ENCODE measurements around the gene PAIP2B. TPM values are rescaled to one million over a fixed set of nuclear protein-coding genes. Genes with fewer than 3 reads are reported as not detected.

The PAIP2B gene
- total RNA-seq, 4 donors from 2014 or later, result 2.8 to 5.0 (median 4.0) TPM

DNA sequence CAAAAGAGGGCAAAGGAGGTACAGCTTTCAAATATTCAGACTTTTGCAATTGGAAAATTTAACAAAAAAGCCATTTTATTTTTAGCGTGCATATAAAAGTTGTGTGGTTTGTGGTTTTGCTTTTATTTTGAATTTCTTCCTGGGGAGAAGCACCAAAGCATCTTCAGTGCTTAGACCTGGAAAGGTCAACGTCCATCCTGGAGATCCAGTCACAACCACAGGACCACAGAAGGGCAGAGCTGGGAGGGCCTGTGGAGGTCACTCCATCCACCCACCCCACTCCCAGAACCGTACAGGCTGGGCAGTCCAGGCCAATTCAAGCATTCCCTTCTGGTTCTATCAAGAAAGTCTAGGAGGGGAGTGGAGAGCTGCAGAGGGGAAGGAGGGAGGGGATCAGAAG lies 52.7 kb downstream of the PAIP2B start:
- no peak for ATAC-seq (ENCODE audit: low FRiP score)
- TF ChIP-seq, protein P1, sequence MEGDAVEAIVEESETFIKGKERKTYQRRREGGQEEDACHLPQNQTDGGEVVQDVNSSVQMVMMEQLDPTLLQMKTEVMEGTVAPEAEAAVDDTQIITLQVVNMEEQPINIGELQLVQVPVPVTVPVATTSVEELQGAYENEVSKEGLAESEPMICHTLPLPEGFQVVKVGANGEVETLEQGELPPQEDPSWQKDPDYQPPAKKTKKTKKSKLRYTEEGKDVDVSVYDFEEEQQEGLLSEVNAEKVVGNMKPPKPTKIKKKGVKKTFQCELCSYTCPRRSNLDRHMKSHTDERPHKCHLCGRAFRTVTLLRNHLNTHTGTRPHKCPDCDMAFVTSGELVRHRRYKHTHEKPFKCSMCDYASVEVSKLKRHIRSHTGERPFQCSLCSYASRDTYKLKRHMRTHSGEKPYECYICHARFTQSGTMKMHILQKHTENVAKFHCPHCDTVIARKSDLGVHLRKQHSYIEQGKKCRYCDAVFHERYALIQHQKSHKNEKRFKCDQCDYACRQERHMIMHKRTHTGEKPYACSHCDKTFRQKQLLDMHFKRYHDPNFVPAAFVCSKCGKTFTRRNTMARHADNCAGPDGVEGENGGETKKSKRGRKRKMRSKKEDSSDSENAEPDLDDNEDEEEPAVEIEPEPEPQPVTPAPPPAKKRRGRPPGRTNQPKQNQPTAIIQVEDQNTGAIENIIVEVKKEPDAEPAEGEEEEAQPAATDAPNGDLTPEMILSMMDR (IDR thresholded peaks at IDR 0.05), result no peak
- no peak for DNase-seq (ENCODE audit: low spot score)

DNA sequence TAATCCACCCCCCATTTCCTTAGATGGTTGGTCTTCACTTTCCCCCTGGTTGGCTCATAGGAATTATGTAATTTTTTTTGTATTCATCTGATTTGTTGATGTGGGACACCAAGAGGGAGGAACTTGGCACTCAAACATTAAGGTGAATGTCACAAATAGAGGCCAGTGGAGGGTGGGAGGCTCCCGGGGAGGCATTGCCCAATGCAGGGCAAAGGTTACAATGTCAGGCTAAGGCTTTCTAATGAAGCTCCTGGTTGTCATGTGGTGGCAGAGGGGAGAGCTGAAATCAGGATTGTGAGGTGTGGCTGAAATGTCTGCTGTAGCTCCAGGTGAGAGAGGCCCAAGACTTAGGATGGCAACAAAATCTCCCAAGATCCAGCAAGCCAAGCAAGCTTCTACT lies 53.8 kb downstream of the PAIP2B start:
- ATAC-seq (ENCODE audit: low FRiP score) (no peak), DNase-seq (ENCODE audit: low spot score) (no peak)
- TF ChIP-seq, protein P1 (IDR thresholded peaks at IDR 0.05), result no peak

DNA sequence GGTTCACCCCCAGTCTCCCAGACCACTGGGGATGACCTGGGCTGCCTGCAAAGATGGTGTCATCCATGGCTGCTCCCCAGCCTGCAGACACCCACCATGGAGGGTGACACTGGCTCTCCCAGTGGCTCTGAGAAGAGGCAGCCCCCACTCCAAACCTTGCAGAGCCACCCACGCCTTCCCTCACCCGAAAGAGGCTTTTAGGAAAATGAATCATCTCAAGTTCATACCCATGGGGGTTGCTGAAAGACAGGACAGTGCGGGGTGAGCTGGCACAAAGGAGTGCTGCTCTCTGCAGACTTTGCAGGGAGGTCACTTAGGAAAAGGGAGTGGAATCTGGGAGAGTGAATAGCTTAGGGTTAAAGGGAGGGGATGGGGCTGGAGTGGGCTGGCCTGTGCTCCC lies 60.1 kb downstream of the PAIP2B start:
- ATAC-seq (ENCODE audit: low FRiP score) (no peak), DNase-seq (ENCODE audit: low spot score) (no peak)
- TF ChIP-seq, protein P1 (IDR thresholded peaks at IDR 0.05), result no peak

DNA sequence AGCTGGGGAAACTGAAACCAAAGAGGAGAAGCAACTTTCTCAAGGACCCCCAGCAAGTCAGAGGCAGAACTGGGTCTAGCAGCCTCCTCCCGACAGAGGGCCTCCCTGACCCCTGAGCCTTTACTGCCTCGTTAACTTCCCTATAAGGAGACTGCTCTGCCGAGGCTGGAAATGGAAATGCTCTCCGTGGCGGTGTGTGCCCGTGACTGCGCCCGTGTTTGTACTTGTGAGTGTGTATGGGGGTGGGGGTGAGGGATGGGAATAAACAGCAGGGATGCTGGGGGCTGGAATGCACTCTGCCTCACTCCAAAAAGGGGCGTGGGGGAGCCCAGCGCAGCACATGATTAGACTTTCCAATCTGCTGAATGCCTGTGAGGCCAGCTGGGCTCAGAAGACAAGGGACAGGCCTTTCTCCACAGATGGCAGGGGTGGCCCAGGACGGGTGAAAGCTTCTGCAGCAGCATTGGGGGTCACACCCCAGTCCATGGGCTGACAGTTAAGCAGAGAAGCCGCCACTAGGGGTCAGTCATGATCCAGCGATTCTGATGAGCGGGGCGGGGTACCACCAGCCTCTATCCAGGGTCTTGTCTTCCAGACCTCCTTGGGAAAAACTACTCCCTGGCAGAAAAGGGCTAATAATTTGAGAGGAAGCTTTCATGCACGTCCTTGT lies 69.6 kb downstream of the PAIP2B start:
- ATAC-seq (ENCODE audit: low FRiP score) (no peak), DNase-seq (ENCODE audit: low spot score) (peak; percentile 59)
- TF ChIP-seq, protein P1 (IDR thresholded peaks at IDR 0.05), result no peak

DNA sequence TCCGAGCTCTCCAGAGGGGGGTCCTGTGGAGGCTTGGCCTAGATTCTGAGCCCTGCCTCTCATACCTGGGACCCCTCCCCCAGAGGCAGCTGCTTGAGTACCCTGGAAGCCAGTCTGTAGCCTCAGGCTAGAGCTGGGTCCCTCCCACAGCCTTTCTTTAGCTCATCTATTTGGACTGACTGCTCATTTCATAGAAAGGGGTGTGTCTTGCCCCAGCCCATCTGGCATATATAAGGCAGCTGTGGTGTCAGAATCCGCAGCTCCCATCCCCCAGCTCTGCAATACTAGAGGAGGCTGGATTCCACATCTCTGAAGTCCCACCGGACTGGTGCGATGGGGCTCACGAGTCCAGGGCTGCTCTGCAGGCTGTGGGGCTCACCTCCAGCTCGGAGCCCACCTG lies 70.3 kb downstream of the PAIP2B start:
- TF ChIP-seq, protein P1 (IDR thresholded peaks at IDR 0.05), result no peak
- DNase-seq (ENCODE audit: low spot score) (no peak), ATAC-seq (ENCODE audit: low FRiP score) (no peak)

DNA sequence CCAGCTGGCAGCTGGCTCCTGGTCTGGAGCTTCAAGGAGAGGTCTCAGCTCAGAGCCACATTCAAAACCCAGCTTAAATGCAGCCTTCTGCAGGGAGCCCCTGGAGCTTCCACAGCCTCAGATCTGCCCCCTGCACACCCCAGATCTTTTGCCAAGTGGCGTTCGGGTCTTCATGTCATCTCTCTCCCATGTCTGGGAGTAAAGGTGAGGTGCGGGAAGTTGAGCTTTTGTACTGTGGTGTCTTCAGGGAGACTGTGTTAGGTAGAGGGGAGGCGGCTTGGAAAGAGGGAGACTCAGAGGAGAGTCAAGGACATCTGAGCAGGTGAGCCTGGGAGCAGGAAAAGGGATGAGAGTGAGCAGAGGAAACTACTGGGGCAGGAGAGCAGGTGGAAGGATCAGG lies 71.1 kb downstream of the PAIP2B start:
- ATAC-seq (ENCODE audit: low FRiP score) (no peak), DNase-seq (ENCODE audit: low spot score) (no peak)
- TF ChIP-seq, protein P1 (IDR thresholded peaks at IDR 0.05), result no peak

DNA sequence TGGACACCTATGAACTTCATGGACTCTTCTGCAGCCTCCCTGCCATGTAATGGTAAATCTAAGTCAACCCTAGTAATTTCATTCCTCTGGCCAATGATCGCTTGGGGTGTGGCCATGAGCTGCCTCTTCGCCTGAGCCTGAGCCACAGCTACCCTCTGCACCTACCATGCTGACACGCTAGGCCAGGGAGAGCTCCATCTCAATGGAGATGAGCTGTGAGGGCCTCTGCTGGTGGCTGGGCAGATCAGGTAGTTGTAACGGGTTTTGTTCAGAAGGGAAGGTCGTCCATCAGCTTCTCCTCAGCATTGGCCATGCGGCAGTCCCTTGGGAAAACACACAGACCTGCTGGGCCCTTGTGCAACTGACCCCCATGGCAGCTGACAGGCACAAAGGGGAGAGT lies 72.1 kb downstream of the PAIP2B start:
- TF ChIP-seq, protein P1 (IDR thresholded peaks at IDR 0.05), result no peak
- DNase-seq (ENCODE audit: low spot score), result no peak
- no peak for ATAC-seq (ENCODE audit: low FRiP score)
